IMR-90 (cell line): Measurements from ENCODE around the gene AGBL5.

Experiments
- CEBPB ChIP-seq: IDR thresholded peaks from 2 replicates; pipeline ENCODE4 v1.6.1; 2012; ENCODE audit warnings: low read depth, low read length, improper control_type of control experiment
- CHD1 ChIP-seq: IDR thresholded peaks from 2 replicates; pipeline ENCODE4 v1.6.1; 2012; ENCODE audit warnings: low read depth, low read length, improper control_type of control experiment
- CTCF ChIP-seq: conservative IDR thresholded peaks from 2 replicates; pipeline ENCODE4 v1.5.1; 2012; ENCODE audit warnings: mild to moderate bottlenecking, low read depth, low read length, improper control_type of control experiment
- FOS ChIP-seq: fragments of 150-350 bp; IDR thresholded peaks from 2 replicates; pipeline ENCODE4 v1.6.1; 2016; ENCODE audit warnings: low read depth, low read length
- POLR2A ChIP-seq: IDR thresholded peaks from 2 replicates; pipeline ENCODE4 v1.6.1; 2012; ENCODE audit warnings: mild to moderate bottlenecking, low read depth, low read length
- RAD21 ChIP-seq: IDR thresholded peaks from 2 replicates; pipeline ENCODE4 v1.6.1; 2012; ENCODE audit warnings: low read length, improper control_type of control experiment
- RFX5 ChIP-seq: IDR thresholded peaks from 2 replicates; pipeline ENCODE4 v1.8.0; 2012; ENCODE audit warnings: low read depth, mild to moderate bottlenecking, low read length, moderate library complexity

- TF ChIP-seq CTCF = no peak
- TF ChIP-seq CHD1 = no peak
- TF ChIP-seq POLR2A = no peak
- TF ChIP-seq CEBPB = no peak
- TF ChIP-seq FOS = no peak
- no peak for TF ChIP-seq RAD21
- no peak for TF ChIP-seq RFX5
Observed at GRCh38 chr2:27099334-27099955, 48.0 kb downstream of the AGBL5 start.
